ENCODE measurements around the gene STMN1. TPM values are rescaled to one million over a fixed set of nuclear protein-coding genes. Genes with fewer than 3 reads are reported as not detected.

STMN1 gene
- total RNA-seq, 2 experiments from 2014 or later = 25.2 to 25.6 TPM

GRCh38 chr1:25952841-25953401 is 46.7 kb upstream of the STMN1 start:
- intact Hi-C loops (cut with DNase I, micrococcal nuclease) = no loop called here
- Histone ChIP-seq H3K4me1 (ENCODE audit: insufficient read depth, low read length) (no peaks in the 10 kb centered on the region), H3K27me3 (ENCODE audit: control insufficient read depth in 1 of 2, insufficient read depth in 2 of 2, low read length in 2 of 2) (no peaks in the 10 kb centered on the region), H3K9me3 (ENCODE audit: control insufficient read depth in 1 of 2, insufficient read depth in 1 of 2, low read length in 2 of 2) (peaks cover 0 to 3% of the 10 kb centered on the region in 2 experiments), H3K27ac (ENCODE audit: low read depth in 1 of 2, low read length in 2 of 2) (no peak overlapping the region), H3K4me3 (ENCODE audit: low read length) (no peak overlapping the region), H3K36me3 (ENCODE audit: insufficient read depth, low read length) (no peaks in the 10 kb centered on the region)
- no peaks in the 10 kb centered on the region for H3K9me3 Mint-ChIP-seq
- POLR2A ChIA-PET = no interaction called here
- TF ChIP-seq, protein P1, sequence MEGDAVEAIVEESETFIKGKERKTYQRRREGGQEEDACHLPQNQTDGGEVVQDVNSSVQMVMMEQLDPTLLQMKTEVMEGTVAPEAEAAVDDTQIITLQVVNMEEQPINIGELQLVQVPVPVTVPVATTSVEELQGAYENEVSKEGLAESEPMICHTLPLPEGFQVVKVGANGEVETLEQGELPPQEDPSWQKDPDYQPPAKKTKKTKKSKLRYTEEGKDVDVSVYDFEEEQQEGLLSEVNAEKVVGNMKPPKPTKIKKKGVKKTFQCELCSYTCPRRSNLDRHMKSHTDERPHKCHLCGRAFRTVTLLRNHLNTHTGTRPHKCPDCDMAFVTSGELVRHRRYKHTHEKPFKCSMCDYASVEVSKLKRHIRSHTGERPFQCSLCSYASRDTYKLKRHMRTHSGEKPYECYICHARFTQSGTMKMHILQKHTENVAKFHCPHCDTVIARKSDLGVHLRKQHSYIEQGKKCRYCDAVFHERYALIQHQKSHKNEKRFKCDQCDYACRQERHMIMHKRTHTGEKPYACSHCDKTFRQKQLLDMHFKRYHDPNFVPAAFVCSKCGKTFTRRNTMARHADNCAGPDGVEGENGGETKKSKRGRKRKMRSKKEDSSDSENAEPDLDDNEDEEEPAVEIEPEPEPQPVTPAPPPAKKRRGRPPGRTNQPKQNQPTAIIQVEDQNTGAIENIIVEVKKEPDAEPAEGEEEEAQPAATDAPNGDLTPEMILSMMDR (IDR thresholded peaks at IDR 0.05) = no peak
- H3K36me3 Mint-ChIP-seq (ENCODE audit: low read depth) = peaks cover 11% of the 10 kb centered on the region
- no peaks in the 10 kb centered on the region for H3K27me3 Mint-ChIP-seq
- no peak overlapping the region for H3K4me3 Mint-ChIP-seq
- H3K4me1 Mint-ChIP-seq (ENCODE audit: low read depth) = peaks cover 3% of the 10 kb centered on the region
- H3K27ac Mint-ChIP-seq = no peak overlapping the region
- no peak for ATAC-seq (ENCODE audit: poor library complexity)
- CTCF ChIA-PET = no interaction called here
- DNase-seq = no peak

DNA sequence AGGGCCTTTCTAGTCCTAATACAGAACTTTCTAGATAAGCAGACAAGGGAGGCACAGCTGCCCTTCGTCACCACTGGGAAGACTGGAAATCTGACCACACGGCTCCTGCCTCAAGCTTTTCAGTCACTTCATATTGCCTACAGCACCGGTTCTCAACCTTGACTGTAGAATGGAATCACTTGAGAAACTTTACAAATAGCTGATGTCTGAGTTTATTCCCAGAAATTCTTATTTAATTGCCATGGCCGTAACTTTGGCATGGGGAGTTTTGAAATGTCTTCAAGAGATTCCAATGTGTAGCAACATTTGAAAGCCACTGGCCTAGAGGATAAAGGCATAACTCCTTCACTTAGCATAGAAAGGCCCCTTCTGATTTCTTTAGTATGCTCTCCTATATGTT is 42.4 kb upstream of the STMN1 start:
- ATAC-seq (ENCODE audit: poor library complexity) (no peak), DNase-seq (no peak)
- H3K36me3 ChIP-seq (ENCODE audit: insufficient read depth, low read length) = no peaks in the 10 kb centered on the region
- H3K4me3 Mint-ChIP-seq = no peak overlapping the region
- no peaks in the 10 kb centered on the region for H3K4me1 ChIP-seq (ENCODE audit: insufficient read depth, low read length)
- ChIA-PET POLR2A (interaction anchor here (1.9 kb wide), 1 partner anchor 9 kb away, joined by 3 read pairs; no protein-coding TSS in a partner anchor), CTCF (no interaction called here)
- H3K9me3 ChIP-seq (ENCODE audit: control insufficient read depth in 1 of 2, insufficient read depth in 1 of 2, low read length in 2 of 2) = peaks cover 0 to 11% of the 10 kb centered on the region in 2 experiments
- H3K27me3 Mint-ChIP-seq = no peaks in the 10 kb centered on the region
- no peaks in the 10 kb centered on the region for H3K4me1 Mint-ChIP-seq (ENCODE audit: low read depth)
- peaks cover under 1% of the 10 kb centered on the region for H3K9me3 Mint-ChIP-seq
- H3K27ac Mint-ChIP-seq = no peak overlapping the region
- no peaks in the 10 kb centered on the region for H3K36me3 Mint-ChIP-seq (ENCODE audit: low read depth)
- no peak overlapping the region for H3K4me3 ChIP-seq (ENCODE audit: low read length)
- no peaks in the 10 kb centered on the region for H3K27me3 ChIP-seq (ENCODE audit: control insufficient read depth in 1 of 2, insufficient read depth in 2 of 2, low read length in 2 of 2)
- H3K27ac ChIP-seq (ENCODE audit: low read depth in 1 of 2, low read length in 2 of 2) = no peak overlapping the region
- intact Hi-C loops (cut with DNase I, micrococcal nuclease) = no loop called here
- TF ChIP-seq, protein P1 (IDR thresholded peaks at IDR 0.05) = no peak

- Mint-ChIP-seq H3K9me3 (peaks cover 8% of the 10 kb centered on the region), H3K4me3 (no peak overlapping the region), H3K27ac (no peak overlapping the region), H3K4me1 (ENCODE audit: low read depth) (no peaks in the 10 kb centered on the region), H3K27me3 (no peaks in the 10 kb centered on the region), H3K36me3 (ENCODE audit: low read depth) (peaks cover 5% of the 10 kb centered on the region)
- no peak overlapping the region for H3K27ac ChIP-seq (ENCODE audit: low read depth in 1 of 2, low read length in 2 of 2)
- TF ChIP-seq, protein P1 (IDR thresholded peaks at IDR 0.05) = no peak
- no peaks in the 10 kb centered on the region for H3K36me3 ChIP-seq (ENCODE audit: insufficient read depth, low read length)
- DNase-seq = no peak
- ChIA-PET POLR2A (interaction anchor here (0.7 kb wide), 1 partner anchor 793 kb away, joined by 4 read pairs; no protein-coding TSS in a partner anchor), CTCF (no interaction called here)
- no peaks in the 10 kb centered on the region for H3K4me1 ChIP-seq (ENCODE audit: insufficient read depth, low read length)
- intact Hi-C loops (cut with DNase I, micrococcal nuclease) = no loop called here
- H3K4me3 ChIP-seq (ENCODE audit: low read length) = no peak overlapping the region
- peaks cover 4 to 20% of the 10 kb centered on the region in 2 experiments for H3K9me3 ChIP-seq (ENCODE audit: control insufficient read depth in 1 of 2, insufficient read depth in 1 of 2, low read length in 2 of 2)
- no peaks in the 10 kb centered on the region for H3K27me3 ChIP-seq (ENCODE audit: control insufficient read depth in 1 of 2, insufficient read depth in 2 of 2, low read length in 2 of 2)
- ATAC-seq (ENCODE audit: poor library complexity) = no peak
Measured at GRCh38 chr1:25947027-25947426, 40.8 kb upstream of the STMN1 start.

All from CD4-positive, alpha-beta T cell (primary cell).